IPS-11a (cell line): ENCODE results near the gene TCF7L1.

Experiments
- H3K4me3 ChIP-seq: one replicate; pipeline ENCODE4 v1.5.1; 2013; ENCODE audit warnings: low read depth, low read length, control low read depth

TCF7L1 gene

DNA sequence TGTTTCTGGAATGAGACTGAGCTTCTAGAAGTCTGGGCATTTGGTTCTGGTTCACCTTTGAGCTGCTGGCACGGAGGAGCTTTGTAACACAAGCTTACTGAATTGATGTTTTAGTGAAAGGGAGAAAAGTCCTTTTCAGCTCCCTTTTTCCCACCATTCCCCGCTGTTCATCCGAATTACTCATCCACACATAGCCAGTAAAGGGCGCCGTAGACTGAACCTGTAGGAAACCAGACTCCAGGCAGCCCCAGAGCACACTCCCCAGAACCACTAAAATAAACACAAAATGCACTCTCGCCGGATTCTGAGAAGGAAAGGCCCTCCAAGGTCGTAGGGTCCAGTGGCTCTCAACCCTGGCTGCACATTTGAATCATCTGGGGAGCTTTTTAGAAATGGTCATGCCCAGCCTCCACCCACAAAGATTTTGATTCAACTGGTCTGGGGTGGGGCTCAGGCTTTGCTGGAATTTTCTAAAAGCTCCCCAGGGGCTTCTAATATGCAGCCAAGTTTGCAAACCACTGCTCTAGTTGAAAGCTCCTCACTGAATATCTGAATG, 29.6 kb downstream of the TCF7L1 start:
- no peak overlapping the region for H3K4me3 ChIP-seq

DNA sequence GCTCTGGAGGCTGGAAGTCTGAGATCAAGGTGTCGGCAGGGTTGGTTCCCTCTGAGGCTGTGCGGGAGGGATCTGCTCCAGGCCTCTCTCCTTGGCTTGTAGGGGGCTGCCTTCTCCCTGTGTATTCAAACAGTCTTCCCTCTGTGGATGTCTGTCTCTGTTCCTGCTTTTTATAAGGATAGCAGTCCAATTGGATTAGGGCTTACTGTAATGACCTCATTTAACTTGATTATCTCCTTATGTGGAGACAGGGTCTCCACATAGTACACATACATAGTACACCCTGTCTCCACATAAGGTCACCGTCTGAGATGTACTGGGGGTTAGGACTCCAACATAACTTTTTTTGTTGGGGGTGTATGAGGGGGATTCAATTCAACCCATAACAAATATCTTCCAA, 30.5 kb downstream of the TCF7L1 start:
- H3K4me3 ChIP-seq = no peak overlapping the region

- H3K4me3 ChIP-seq = no peak overlapping the region
Measured at GRCh38 chr2:85164145-85164569, 31.0 kb downstream of the TCF7L1 start.

DNA sequence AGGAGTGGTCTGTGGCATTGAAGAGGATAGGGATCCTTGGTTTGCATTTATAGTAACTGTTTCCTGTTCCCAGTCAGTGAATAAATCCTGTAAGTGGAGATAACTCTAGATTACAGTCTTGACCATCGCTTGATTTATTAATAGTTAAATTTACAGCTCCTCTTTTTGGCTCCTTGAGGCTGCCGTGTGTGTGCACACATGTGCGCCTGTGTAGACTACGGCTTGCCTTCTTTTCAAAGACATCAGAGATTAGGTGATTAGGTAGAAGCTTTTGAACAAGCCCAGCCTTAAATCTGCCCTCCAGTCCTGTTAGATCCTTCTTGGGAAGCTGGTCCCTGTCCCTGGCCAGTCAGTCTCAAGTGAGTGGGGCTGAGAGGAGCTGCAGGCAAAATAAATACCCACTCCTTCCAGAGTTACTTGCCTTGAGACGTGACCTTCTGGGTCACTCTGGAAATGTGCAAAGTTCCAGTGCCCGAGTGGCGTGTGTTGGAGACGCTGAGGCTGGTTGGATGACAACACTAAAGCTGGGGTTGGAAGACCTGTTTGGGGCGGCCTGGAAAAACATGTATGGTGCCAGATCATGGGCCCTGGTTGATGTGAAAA, 32.0 kb downstream of the TCF7L1 start:
- H3K4me3 ChIP-seq = no peak overlapping the region

DNA sequence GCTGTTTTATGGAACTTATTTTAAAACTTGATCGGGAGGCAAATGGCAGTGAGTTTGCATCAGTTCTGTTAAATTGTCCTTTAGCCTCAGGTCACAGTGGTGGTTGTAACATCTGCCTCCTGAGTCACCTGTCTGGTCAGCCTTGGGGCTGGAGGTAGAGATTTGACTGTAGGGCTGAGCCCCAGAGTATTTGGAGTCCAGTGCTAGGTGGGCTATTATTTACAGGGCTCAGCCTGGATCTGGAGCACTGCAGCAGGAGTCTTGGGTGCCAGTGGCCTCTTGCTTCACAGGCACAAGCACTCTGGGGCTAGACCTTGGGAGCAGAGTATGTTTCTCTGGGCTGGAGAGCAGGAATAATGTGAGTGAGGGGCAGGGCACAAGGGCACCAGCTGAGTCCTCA, 32.8 kb downstream of the TCF7L1 start:
- H3K4me3 ChIP-seq = no peak overlapping the region

- no peak overlapping the region for H3K4me3 ChIP-seq
Measured at GRCh38 chr2:85167479-85167878, 34.3 kb downstream of the TCF7L1 start.

GRCh38 chr2:85168942-85169341, 35.8 kb downstream of the TCF7L1 start:
- no peak overlapping the region for H3K4me3 ChIP-seq

DNA sequence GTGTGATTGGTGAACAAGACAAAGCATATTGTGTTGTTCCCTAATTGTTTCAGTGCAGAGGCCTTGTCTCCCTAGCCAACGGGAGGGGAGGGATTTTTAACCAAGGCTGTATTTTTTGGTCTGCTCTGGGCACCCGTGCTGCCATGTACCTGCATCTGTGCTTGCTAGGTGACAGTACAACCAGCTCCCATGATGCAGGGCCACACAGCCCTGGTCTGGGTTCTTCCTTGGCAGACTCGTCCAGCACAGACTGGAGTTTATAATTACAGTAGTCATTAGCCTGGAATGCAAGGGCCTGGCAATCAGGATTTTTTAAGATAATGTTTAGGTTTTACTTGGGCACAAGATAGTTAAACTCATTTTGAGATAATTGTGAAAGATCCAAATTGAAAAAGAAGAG, 36.4 kb downstream of the TCF7L1 start:
- no peak overlapping the region for H3K4me3 ChIP-seq

GRCh38 chr2:85170938-85171475, 37.8 kb downstream of the TCF7L1 start:
- no peak overlapping the region for H3K4me3 ChIP-seq

DNA sequence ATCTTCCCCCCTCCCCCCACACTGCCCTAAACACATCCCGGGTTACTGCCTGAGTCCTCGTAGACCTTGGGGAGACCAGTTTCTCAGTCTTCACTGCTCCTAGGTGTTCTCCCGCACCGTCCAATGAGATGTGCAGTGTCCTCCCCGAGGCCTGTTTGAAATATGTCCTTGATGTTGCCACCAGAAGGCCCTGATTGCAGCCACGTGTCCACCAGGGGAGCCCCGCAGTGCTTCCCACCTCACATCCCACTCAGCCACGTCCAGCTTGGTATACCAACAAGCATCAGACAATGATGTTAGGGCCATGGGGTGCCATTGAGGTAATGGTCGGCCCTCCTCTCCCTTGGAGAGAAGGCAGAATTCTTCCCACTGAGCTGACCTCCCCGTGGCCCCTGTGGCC, 38.7 kb downstream of the TCF7L1 start:
- H3K4me3 ChIP-seq = no peak overlapping the region

DNA sequence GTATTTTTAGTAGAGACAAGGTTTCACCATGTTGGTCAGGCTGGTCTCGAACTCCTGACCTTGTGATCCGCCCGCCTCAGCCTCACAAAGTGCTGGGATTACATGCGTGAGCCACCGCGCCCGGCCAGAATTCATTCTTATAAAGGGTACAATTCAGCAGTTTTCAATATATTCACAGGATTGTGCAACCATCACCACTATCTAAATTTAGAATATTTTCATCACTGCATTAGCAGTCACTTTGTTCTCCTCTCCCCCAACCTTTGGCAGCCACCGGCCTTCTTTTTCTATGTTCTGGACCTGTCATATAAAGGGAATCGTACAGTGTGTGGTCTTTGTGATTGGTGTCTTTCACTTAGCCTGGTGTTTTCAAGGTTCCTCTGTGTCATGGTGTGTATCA, 40.7 kb downstream of the TCF7L1 start:
- no peak overlapping the region for H3K4me3 ChIP-seq

DNA sequence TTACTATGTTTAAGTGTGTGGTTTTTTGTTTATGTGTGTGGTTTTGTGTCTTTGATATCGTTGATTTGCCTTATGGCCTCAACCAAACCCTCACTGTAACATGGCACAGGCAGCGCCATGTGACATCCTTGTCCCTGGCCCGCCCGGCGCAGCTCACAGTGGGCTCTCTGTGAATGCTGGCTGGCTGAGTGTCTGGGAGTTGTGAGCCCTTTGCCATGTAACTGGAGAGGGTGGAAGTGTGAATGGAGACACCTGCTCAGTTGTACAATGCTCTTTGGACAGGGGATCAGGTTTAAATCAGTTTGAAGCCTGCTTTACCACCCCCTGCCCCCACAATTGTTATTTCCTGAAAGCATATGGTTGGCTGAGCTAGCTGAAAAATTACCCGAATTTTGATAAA, 41.8 kb downstream of the TCF7L1 start:
- no peak overlapping the region for H3K4me3 ChIP-seq

DNA sequence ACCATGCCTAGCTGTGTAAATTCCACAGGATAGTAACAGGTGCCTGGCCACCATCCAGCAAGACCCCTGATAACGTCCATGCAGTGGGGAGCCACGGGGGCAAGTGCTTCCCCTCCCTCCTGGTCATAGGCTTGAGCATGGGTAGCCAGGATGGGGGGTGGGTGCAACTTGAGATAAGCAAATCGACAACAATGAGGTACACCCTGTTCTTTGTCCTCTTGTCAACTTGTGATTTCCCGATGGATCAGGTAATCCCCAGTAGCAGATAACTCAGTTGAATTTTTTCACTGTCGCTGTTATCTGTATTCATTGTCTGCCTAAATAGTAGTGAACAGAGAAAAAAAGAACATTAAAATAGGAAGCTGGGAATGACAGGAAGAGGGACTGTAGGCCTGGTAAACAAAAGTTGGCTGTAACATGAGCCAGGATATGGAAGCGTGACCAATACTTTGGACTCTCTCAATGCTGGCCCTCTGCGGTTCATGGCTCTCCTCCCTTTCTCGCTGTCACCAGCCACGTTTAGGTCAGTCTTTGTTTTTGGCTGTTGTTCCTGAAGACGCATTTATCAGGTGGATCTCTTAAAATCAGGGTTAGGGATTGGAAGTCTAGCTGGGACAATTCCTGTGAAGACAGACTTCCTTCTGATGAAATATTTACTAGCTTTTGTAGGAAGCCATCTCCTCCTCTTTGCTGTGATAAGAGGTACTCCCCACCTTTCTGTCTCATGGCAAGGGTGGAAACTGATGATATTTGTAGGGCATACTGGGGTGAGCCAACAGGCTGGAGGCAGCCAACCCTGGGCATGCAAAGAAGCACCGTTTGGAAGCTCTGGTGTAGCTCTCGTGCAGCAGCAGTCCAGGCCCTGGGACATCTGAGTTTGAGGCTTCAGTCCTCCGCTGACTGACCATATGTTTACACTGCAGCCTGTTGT, 42.4 kb downstream of the TCF7L1 start:
- H3K4me3 ChIP-seq = no peak overlapping the region

- no peak overlapping the region for H3K4me3 ChIP-seq
Measured at GRCh38 chr2:85177031-85177824, 44.0 kb downstream of the TCF7L1 start.

DNA sequence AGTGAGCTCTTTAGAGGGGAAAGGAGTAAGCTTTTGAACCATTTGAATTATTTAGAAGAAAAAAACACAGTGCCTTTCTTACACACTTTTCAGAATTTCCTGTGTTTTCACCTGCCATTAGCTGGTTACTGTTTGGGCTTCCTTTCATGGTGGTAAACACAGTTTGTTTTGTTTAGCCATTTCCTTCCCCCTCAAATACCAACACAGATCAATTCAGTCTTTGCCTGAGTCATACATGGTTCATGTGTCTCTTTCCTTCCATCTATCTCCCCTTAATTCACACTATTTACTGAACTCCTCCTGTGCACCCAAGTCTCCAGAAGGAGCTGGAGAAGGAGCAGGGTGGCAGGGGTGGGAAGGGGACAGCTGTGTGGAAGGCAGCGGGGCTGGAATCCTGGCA, 45.0 kb downstream of the TCF7L1 start:
- H3K4me3 ChIP-seq = no peak overlapping the region

DNA sequence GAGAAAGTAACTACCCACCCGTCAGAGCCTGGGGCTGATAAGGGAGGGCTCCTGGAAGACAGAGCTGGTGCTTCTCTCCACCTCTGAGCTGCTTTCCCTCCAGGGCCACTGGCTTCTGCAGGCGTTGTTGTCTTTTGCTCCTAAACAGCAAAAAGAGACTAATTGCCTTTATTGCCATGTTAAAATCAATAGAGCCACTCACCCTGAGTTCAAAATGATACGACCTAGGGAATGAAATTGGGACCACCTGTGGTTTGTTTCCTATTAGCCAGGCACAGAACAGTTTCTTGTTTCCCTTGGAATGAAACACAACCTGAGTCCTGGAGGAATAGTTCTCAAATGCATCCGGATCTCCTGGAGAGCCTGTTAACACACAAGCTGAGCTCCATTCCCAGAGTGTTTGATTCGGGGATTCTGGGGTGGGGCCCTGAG, 45.8 kb downstream of the TCF7L1 start:
- H3K4me3 ChIP-seq = no peak overlapping the region

- no peak overlapping the region for H3K4me3 ChIP-seq
Measured at GRCh38 chr2:85179541-85179940, 46.3 kb downstream of the TCF7L1 start.

- H3K4me3 ChIP-seq = no peak overlapping the region
Measured at GRCh38 chr2:85180322-85181133, 47.3 kb downstream of the TCF7L1 start.

GRCh38 chr2:85181134-85181631, 48.0 kb downstream of the TCF7L1 start:
- H3K4me3 ChIP-seq = no peak overlapping the region
